ENCODE results near the gene ERCC6L2.
A peak's percentile ranks its signal among the peaks of the same experiment; 100 is the strongest.

The ERCC6L2 gene

DNA sequence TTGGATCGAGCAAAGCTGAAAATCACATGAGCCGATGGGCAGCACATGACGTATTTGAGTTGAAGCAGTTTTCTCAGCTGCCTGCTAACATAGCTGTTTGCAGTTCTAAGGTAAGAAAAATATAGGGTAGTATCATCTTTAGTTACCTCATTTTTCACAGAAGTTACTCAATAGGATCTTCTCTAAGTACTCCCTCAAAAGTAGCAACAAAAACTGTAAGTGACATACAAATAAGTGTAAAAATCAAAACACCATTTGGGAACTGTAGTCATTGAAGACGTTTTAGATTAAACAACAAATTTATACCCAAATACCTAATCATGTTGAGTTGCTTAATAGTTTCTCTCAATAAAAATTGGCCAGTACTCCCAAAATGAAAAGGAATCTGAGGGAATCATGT, 102.6 kb downstream of the ERCC6L2 start:
- DNase-seq (ENCODE audit: low read depth in 2 of 2), result no peak

DNA sequence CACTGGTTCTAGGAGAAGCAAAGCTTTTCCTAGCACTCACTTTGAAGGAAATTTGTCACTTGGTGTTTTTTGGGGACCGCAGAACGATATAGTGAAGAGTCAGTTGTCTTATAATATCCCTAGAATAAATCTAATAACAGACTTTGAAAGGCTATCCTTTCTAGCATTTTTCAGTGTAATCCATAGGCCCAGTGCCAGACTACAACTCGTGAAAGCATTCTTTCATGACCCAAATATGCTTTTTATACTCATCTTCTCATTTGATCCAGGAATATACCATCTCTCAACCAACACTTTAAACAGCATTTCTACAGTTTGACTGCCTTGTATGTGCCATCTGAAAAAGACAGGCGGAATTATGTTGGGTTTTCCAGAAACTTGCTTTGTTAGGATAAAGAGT, 104.0 kb downstream of the ERCC6L2 start:
- no peak for DNase-seq (ENCODE audit: low read depth in 2 of 2)

DNA sequence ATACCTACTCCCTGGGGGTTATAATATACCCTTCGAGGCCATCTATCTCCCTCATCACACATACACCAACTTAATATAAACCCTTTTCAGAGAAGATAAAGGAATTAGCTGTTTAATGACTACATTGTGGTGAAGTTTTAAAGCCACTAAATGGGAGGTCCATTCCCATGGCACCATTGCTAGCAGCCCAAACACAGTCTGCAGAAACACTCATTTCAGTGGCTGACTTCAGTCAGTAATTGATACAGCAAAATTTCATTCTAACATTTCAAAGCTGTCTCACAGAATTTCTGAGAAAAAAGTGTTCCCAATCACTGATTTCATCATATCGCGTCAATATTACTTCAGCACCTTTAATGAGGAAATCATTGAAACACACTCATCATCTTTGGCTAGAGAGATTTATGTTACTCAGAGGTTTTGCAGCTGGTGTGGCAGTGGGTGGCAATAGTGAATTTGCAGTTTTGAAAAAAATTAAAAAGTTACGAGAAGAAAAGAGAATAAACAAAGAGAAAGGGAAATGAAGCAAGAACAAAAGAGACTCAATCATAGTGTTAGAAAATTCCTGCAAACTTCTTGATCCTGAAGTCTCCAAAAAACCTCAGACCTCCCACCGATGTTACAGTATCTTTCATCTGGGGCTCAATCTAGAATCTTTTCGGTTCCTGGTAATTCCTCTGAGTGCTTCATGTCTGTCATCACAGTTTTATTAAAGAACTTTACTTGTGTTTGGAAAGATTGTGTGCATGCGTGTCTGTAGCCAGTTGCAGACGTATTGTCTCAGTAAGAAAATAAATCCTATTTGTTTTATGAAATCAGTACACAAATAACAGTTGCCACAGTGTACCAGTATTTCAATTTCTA, 105.0 kb downstream of the ERCC6L2 start:
- DNase-seq (ENCODE audit: low read depth in 2 of 2), result no peak

DNA sequence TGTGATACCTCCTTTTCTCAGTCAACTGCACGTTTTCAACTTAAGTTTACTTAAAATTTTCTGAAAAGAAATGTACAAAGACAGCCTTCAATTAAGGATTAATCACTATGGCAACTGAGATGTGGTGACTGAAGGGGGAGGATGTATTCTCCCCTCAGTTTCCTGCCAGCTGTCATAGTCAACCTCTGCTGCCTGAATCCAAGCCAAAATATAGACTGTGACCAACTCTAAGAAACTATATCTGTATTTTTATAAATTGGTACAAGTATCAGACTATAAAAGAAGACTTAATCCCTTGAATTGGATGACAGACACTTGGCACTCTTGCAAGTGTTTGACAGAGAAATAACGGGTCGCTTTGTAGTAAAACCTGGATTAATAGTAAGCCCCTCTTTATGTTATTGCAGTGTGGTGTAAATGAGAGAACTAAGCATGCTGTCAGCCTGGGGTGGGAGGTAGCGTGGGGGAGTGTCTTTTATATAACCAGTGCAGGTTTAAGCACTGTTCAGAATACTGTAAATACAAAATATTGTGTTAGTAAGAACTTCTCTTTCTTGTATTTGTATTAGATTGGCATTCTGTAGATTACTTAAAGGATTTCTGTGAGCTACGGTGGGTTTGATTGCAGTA, 106.4 kb downstream of the ERCC6L2 start:
- no peak for DNase-seq (ENCODE audit: low read depth in 2 of 2)

DNA sequence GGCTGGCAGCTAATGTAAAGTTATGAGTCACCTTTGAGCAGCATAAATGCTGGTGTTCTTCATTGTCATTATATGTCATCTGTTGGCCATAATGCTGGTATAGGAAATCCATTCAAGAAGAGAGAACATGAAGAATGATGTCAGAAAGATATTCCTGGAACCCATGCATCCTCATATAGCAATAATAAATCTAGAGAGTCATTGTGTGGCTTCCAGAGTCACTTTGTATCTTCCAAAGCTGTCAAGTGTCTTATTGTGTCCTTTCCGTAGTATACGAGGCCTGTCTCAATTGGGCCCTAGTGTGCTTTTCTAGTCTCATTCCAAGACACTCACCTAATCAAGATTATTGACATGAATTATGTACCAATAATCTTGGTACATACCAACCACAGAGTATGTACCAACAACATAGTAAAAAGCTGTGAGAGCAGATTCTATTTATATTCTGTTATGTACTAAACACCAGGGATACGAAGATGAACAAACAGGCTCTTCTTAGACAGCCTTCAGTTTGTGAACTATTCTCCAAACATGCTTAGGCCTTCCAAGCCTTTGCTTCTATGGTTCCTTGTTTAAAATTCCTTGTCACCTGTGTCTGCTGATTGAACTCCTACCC, 110.1 kb downstream of the ERCC6L2 start:
- DNase-seq (ENCODE audit: low read depth in 2 of 2), result no peak

DNA sequence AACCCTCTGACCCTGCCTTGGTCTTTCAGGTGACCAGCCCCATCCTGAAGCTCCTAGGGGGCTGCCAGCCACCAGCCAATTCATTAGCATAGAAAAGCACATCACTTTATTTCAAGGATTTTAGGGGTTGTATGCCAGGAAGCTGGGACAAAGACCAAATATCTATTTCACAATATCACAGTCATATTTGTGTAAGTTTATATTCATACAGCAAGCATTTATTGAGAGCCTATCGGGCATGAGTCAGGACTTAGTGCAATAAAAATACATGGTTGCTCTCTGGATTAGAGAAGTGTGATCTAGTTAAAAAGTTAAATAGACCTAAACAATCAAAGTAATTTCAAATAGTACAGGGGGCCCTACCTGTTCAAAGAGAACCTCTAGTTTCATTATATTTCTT, 113.8 kb downstream of the ERCC6L2 start:
- no peak for DNase-seq (ENCODE audit: low read depth in 2 of 2)

DNA sequence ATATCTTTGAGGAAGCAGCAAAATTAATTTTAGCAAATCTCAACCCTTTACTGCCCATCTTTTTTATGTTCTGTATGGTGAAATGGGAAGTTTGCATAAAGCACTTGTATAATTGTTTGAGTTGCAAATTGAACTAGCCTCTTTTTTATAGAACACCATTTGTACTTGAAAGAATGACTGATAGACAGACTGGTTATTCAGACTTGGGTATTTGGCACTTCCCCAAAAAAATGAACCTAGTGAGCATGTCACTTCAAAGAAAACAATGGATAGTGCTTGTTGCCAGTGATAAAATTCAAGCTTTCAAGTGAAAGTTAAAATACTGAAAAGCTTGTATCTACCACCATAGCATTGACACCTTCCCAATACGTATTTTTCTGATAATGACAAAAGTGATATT, 115.8 kb downstream of the ERCC6L2 start:
- no peak for DNase-seq (ENCODE audit: low read depth in 2 of 2)

DNA sequence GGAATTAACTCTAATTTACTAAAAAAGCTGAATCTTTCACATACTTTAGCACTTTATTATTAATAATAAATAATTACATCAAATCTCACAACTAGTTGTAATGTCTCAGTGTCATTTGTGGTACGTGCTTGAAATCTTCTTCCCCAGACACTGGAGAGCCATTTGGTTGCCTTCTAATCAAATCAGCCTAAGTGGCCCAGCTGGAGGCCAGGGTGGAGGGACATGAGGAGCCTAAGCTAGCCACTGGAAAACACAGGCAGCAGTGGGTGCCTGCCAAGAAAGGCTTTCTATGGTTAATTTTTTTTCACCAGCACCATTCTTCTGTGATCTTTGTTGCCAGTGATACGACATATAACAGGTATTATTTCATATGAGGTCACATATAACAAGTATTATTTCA, 117.0 kb downstream of the ERCC6L2 start:
- no peak for DNase-seq (ENCODE audit: low read depth in 2 of 2)

DNA sequence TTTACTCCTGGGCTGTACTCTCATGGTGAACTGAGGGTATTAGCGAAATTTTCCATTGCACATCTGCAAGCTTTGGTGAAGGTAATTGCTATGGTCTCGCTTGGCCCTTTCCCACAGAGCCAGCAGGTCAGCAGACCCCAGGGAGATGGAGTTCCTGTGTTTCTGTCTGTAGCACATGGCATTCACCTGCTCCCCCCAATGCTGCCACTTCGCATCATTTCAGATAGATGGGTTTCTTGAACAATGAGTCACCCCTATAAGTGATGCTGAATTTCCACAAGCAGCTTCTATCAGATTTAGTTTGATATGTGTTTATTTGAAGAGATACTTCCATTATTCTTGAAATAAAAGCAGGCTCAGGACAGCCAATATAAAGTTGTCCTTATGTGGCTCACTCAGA, 117.8 kb downstream of the ERCC6L2 start:
- DNase-seq (ENCODE audit: low read depth in 2 of 2), result peak in 1 of 2 donors; percentile 13

DNA sequence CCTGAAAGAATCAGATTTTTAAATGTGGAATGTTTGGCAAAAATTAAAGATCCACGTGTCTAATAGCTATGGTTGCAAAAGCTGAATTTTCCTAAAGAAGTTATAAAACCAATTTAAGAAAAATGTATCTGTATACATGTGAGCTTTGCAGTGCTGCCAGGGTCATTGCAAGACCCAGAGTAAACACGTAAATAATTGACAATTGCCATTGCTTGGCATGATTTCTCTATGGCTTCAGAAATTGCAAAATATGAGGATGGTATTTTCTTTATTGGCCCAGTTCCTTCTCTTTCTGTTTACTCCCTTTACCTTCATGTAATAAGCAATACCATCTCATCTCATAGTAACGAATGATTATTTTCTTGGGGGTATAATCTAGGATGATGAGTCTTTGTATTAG, 123.9 kb downstream of the ERCC6L2 start:
- DNase-seq (ENCODE audit: low read depth in 2 of 2), result no peak

DNA sequence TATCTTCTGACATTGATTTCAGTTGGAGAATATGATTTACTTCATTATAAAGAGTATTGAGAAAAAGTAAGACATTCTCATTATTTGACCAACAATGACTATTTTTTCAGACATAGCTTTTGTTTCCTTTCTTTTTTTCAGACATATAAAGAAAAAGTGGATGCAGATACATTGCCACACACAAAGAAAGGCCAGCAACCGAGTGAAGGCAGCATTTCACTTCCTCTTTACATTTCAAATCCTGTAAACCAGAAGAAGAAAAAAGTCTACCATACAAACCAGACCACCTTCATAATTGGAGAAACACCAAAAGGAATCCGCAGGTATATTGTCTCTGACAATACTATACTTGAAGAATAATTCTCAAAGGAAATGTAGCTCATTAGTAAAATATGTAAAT, 128.9 kb downstream of the ERCC6L2 start:
- DNase-seq (ENCODE audit: low read depth in 2 of 2), result no peak

DNA sequence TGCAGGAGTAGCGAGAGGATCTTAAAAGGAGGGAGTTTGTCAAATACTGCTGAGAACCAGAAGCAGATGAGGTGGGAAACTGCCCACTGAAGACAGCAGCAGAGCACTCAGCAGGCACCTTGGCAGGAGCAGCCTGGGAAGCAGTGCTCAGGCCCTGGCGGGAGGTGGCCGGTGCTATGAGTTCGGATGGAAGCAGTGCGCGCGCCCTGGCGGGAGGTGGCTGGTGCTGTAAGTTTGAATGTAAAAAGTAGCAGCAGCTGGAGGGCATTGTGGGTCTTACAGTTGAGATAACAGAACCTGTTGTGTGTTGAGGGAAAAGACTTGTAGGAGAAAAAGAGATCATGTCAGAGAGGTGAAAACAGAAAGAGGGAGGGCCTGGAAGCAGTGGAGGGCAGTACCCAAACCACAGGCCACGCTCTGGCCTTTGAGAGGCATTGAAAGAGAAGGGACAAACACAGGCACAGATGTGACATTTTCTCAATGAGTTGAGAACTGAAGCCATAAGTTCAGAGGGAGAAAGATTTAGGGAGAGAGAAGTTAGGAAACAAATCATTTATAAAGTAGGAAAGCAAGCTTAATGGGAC, 130.9 kb downstream of the ERCC6L2 start:
- DNase-seq (ENCODE audit: low read depth in 2 of 2), result no peak

DNA sequence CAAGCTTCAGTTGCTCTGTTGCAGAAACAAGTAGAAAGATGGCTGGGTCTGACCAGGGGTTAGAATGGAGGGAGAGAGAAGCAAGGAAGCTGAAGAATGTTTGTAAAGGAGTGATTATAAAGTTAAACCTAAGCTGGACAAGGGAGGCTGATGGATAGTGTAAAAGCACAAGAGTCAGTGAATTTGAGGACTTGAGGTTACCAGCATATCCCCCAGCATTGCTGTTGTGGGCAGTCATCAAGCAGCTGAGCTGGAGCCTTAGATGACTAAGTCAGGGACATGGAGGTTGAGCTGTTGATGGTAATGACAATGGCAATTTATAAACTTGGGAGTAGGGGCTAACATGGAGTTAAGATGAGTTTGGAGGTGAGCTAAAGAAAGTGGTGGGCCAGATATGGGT, 131.5 kb downstream of the ERCC6L2 start:
- no peak for DNase-seq (ENCODE audit: low read depth in 2 of 2)

DNA sequence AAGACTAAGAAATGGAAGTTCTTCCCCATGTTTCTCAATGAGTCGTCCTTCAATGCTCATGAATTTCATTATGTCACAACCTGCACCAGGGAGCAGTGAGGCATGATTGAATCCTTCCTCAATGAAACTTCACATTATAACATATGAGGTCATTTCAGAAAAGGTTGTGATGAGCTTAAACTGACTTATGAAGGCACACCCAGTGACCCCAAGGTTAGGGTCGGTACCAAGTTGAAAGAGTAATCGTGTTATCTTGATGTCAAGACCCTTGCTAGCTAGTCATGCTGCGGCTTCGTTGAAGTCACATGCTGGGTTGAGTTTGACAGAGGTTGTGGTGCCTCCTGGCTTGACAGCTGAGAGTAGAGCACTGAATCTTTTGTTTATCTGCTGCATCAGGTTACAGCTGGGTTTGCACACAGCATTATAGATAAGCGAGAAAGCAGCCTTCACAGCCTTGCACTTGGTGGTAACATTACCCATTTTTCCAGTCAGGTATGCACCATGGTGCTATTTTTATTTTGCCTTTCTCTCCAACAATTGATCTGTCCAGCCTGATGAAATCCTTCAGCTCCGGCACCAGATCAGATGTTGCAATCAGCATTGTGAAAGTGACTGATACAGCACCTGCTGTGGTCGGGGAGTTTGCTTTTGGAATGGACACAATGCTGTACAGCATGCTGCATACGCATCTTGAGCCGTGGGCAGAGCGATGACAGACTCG, 133.2 kb downstream of the ERCC6L2 start:
- DNase-seq (ENCODE audit: low read depth in 2 of 2), result no peak

DNA sequence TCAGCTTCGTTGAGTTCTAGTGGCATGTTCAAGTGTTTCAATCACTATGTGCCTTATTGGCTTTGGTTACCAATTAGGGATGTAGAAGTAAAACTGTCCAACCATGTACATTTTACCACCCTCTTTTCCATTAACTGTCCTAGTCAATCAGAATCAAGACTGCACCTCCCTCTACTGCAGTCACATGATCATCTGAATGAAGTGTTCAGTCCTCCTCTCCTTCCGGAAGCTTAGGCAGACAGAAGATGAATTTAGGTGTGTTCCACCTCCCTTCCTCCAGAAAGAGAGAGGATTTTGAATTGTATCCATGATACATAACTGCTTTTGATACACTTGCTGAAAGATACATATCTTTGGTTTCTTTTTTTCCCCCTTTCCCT, 133.7 kb downstream of the ERCC6L2 start:
- DNase-seq (ENCODE audit: low read depth in 2 of 2), result no peak

DNA sequence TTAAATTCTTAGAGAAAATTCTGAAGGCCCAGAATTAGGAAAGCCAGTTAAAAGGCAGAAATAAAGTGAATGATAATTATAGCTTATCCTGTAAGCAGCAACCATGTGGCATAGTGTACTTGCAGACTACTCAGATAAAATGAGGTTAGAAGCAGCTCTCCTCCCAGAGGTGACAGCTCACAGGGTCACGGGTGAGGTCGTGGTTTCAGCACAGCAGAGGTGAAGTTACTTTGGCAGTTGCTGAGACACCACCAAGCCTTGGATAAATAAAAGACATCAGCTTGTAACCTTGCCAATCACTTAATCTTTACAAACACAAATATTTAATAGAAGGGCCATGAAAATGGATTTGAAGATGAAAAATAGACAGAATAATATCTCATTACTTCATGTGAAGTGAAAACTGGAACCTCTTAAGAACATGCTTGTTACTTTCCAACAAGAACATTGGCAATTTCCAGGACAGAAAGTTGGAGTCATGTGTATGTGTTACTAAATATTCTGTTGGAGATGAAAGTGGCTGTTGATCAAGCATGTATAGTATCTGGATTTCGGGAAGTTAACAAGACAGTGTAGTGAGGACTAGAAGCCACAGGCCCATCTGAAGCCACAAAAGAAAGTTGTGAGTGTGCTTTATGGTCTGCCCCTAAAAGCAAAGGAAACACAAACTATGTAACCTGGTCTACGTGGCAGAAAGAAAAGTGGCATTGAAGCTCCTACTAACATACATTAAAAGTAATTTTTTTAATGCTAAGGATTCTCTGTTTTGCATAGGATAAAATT, 134.4 kb downstream of the ERCC6L2 start:
- peak in 1 of 2 donors; percentile 55 for DNase-seq (ENCODE audit: low read depth in 2 of 2)

DNA sequence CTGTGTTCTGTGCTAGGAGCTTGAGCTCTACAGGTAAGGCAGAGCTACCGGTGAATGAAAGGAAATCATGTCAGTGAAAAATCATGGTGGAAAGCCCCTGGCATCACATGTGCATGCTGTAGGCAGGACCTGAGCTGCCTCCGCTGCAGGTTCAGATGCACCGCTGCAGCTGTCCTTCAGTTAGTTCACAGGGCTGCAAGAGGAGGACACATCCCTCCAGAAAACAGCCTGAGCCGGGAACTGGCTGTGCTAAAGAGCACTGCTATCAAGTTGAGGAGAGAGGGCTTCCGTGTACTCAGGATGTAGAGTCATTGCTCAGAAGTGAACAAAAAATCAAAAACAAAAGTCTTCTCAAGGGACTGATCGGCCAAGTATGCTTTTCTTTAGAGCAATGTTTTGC, 138.6 kb downstream of the ERCC6L2 start:
- no peak for DNase-seq (ENCODE audit: low read depth in 2 of 2)

DNA sequence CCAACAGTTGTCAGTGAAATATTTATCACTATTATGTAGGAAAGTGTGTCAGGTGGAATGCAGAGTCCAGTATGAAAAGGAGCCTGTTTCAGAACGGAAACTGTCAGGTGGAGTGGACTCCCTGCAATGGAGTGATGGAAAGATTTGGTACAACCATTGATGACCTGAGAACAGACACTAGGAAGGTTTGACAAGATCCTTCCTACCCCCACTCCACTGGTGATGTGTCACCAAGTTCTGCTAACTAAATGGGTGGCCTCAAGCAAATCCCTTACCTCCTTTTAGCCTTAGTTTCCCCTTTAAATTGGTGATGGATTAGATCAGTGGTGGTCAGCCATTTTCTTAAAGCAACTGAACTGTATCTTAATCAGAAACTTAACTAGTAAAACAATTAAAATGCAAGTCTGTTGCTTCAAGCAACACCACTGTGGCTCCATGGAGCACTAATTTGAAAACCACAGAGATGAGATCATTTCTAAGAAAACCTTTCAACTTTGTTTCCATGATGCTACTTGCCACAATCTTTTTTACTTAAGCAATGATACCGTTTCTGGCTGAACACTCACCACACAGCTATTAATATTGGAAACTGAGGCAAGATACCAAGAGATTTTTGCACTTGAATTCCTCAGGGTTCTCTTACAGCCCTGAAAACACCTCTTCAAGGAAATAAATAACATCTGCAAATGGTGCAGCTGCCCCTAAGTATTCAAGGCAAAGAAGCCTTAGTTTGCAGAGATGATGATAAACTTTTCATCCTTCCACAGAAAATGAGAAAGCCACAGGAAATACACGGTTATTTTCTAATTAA, 140.6 kb downstream of the ERCC6L2 start:
- peak in 1 of 2 donors; percentile 43 for DNase-seq (ENCODE audit: low read depth in 2 of 2)
